ENCODE data around the gene MYO18B.

DNA sequence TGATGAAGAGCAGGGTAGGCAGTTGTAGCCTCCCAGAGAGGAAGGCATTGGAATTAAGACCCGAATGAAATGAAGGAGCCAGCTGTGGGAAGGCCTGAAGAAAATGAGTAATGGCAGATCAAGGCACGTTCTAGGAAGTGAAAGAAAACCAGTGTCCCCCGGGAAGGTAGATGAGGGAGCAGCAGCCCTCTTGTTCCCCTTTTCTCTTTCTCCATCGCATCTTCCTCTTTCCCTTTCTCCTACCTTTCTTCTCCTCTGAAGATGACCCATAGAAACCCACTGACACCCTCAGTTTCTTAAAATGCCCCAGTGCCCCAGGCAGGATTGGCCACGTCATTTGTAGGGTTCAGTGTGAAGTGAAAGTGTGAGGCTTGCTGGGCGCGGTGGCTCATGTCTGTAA is 254.7 kb downstream of the MYO18B start:
- TF ChIP-seq, protein P1, sequence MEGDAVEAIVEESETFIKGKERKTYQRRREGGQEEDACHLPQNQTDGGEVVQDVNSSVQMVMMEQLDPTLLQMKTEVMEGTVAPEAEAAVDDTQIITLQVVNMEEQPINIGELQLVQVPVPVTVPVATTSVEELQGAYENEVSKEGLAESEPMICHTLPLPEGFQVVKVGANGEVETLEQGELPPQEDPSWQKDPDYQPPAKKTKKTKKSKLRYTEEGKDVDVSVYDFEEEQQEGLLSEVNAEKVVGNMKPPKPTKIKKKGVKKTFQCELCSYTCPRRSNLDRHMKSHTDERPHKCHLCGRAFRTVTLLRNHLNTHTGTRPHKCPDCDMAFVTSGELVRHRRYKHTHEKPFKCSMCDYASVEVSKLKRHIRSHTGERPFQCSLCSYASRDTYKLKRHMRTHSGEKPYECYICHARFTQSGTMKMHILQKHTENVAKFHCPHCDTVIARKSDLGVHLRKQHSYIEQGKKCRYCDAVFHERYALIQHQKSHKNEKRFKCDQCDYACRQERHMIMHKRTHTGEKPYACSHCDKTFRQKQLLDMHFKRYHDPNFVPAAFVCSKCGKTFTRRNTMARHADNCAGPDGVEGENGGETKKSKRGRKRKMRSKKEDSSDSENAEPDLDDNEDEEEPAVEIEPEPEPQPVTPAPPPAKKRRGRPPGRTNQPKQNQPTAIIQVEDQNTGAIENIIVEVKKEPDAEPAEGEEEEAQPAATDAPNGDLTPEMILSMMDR (conservative IDR thresholded peaks at IDR 0.05 in 1 of 2, IDR thresholded peaks at IDR 0.05 in 1 of 2; ENCODE audit: extremely low read depth in 1 of 2, insufficient read depth in 1 of 2, low read depth in 1 of 2, low read length in 2 of 2) = no peak
- no peak for TF ChIP-seq EZH2 (IDR thresholded peaks at IDR 0.05; ENCODE audit: borderline replicate concordance, low read length)

Data from mammary epithelial cell (primary cell).